ENCODE data around the gene CD2AP.
"Not testable (repeated sequence)": the region's sequence is repeated elsewhere in the genome, so short reads cannot be mapped to it uniquely, and the experiment has no call there.

CD2AP gene

GRCh38 chr6:47457370-47457769 lies 20.2 kb upstream of the CD2AP start:
- no peak for DNase-seq (ENCODE audit: low read depth in 2 of 2)

- no peak for DNase-seq (ENCODE audit: low read depth in 2 of 2)
These were observed 13.5 kb upstream of the CD2AP start for GRCh38 chr6:47464052-47464451.

- DNase-seq (ENCODE audit: low read depth in 2 of 2): no peak
These were observed 12.5 kb upstream of the CD2AP start for GRCh38 chr6:47465117-47465516.

- no peak for DNase-seq (ENCODE audit: low read depth in 2 of 2)
These were observed 5.7 kb upstream of the CD2AP start for GRCh38 chr6:47471911-47472310.

- no peak for DNase-seq (ENCODE audit: low read depth in 2 of 2)
These were observed 3.7 kb upstream of the CD2AP start for GRCh38 chr6:47473791-47474346.

DNA sequence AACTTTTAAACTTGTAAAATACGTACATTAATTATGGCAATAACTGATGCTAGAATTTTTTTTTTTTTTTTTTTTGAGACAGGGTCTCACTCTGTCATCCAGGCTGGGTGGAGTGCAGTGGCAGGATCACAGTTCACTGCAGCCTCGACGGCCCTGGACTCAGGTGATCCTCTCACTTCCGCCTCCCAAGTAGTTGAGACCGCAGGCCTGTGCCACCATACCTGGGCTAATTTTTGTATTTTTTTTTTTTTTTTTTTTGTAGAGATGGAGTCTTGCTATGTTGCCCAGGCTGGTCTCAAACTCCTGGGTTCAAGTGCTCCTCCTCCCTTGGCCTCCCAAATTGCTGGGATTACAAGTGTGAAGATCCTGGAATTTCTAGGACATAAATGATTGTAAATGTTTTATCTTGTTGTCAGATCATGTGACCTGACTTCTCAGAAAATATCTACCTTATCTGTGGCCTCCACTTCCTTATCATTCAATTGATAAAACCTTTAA lies 2.2 kb upstream of the CD2AP start:
- DNase-seq (ENCODE audit: low read depth in 2 of 2): no peak

DNA sequence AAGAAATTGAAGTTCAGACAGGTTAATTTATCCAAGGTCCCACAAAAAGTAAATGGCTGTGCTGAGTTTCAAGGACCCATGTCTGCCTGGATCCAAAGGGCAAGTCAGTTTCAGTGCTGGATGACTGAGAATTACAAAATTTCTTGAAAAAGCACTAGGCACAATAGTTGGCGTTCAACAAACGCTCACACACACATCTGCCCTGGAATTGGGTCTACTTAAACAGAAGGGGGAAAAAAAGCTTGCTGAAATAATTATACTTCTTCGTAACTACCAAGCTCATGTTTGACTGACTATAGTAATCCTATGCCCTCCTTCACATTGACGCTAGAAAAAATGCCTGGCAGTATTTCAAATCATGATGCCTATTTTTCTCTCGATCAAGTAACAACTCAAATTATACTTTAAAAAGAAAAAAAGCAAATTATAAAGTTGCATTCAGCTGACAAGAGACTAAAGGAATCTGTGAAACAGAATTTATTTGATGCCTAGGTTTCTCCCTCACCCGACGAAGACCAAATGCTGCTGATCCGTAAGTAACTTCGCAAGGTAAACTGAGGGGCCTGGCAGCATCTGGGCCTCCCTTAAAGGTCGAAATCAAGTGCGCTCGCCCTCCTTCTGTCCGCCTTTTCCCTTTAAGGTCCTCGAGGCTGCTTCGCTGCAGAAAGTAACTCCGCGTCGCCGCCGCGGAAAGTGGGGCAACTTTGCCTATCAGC lies 650 bp upstream of the CD2AP start:
- no peak for DNase-seq (ENCODE audit: low read depth in 2 of 2)

- DNase-seq (ENCODE audit: low read depth in 2 of 2): peak in 1 of 2 donors; percentile 1
These were observed 897 bp downstream of the CD2AP start for GRCh38 chr6:47478233-47479139.

DNA sequence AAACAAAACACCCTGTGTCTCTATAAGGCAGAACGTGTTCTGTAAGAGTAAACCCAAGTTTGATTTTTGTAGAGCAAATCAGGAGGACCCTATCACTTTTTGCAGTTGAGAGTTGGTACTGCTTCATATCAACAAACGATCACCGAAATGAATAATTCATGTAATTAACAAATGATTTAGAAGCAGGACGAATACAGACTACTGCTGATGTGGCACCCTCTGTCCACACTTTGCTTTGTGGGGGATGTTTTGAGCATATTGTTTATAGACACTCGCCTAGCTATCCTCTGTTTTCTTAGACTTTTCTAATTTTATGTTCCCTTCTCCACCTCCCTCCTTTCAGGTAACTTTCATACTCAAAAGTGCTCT lies 1.5 kb downstream of the CD2AP start:
- DNase-seq (ENCODE audit: low read depth in 2 of 2): no peak

DNA sequence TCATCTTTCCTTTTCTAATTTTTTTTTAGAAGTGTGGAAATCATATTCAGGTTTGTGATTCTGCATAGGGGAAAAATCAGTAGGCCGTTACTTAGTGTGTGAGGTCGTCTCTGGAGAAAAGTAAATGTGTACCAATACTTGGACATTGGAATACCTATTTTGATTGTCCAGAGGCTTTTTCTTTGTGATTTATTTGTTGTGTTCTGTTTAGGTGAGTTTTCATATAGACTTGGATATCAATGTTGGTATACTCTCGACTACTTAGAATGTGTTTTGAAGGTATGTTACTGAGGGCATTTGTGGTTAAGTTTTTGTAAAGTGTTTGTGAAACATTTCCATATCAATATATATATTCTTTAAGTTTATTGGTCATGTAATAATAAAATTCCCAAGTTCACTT lies 2.3 kb downstream of the CD2AP start:
- DNase-seq (ENCODE audit: low read depth in 2 of 2): no peak

DNA sequence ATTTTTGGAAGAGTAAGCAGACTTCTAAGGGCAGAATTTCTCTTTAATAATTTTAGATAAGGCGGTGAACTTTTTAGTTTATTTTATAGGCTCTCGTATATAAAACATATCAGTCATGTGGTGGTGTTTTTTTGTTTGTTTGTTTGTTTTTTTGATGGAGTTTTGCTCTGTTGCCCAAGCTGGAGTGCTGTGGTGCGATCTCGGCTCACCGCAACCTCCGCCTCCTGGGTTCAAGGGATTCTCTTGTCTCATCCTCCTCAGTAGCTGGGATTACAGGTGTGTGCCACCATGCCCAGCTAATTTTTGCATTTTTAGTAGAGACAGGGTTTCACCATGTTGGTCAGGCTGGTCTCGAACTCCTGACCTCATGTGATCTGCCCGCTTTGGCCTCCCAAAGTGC lies 3.6 kb downstream of the CD2AP start:
- DNase-seq (ENCODE audit: low read depth in 2 of 2): not testable (repeated sequence)

- DNase-seq (ENCODE audit: low read depth in 2 of 2): no peak
These were observed 4.2 kb downstream of the CD2AP start for GRCh38 chr6:47481806-47482205.

DNA sequence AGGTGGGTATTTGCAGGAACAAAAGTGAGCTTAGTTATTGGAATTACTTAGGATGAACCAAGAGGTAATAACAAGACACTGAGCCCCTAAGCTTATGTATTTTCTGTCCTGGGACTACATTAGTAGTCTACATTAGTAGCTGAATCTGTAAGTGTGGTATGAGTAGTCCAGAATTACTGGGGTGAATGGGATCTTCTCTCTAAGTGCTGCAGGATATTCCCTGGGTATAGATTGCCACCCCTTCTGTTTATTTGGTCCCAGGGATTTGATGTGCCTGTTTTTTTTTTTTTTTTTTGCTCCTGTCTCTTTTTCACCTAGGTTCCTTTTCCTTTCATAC lies 5.9 kb downstream of the CD2AP start:
- no peak for DNase-seq (ENCODE audit: low read depth in 2 of 2)

GRCh38 chr6:47483853-47484546 lies 6.4 kb downstream of the CD2AP start:
- DNase-seq (ENCODE audit: low read depth in 2 of 2): no peak

DNA sequence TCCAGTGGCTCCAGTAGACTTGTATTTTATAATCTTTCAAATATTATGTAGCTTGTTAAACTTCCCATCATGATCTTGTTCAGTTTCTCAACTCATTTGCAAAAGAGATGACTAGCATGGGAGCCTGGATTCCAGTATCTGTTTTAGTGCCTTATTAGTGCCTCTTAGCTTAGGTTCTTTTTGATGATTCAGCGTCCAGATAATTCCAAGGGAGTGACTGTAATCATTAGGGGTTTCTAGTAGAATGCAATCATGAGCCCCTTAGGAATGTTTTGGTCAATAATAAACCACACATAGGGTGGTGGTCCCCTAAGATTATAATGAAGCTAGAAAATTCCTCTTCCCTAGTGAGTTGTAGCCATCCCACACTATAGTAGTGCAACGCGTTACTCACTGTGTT lies 7.0 kb downstream of the CD2AP start:
- DNase-seq (ENCODE audit: low read depth in 2 of 2): no peak

GRCh38 chr6:47485083-47485482 lies 7.5 kb downstream of the CD2AP start:
- no peak for DNase-seq (ENCODE audit: low read depth in 2 of 2)

DNA sequence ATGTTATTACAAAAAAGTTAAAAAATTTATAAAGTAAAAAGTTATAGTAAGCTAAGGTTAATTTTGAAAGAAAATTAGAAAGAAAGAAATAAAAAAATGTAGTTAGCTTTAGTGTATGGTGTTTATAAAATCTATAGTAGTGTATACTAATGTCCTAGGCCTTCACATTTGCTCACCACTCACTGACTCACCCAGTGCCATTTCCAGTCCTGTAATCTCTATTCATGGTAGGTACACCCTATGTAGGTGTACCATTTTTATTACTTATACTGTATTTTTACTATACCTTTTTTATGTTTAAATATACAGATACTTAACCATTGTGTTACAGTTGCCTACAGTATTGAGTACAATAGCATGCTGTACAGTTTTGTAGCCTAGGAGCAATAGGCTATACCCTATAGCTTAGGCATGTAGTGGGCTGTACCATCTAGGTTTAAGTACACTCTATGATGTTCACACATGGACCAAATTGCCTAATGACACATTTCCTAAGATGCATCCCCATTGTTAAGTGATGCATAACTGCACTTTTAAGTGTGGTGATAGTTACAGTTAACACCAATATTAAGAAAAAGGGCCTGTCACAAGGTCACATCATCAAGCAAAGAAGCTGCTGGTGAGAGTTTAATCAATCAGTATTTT lies 8.0 kb downstream of the CD2AP start:
- DNase-seq (ENCODE audit: low read depth in 2 of 2): no peak

GRCh38 chr6:47489995-47490394 lies 12.4 kb downstream of the CD2AP start:
- DNase-seq (ENCODE audit: low read depth in 2 of 2): no peak

DNA sequence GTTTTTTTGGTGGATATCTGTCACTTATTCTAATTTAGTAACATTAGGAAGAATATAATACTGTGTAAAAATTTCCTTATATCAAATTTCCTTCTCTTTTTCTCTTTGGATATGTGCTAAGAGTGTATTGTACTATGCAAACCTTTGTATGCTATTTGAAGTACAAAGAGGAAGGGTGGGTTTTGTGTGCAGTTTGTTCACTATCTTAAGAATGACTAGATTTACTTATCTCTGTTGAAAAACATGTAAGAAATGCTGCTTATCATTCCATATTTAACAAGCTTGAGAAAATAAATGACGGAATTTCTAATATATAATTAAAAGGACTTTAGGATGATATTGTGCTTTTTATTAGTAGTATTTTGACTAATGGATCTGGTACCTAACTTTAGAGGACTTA lies 13.1 kb downstream of the CD2AP start:
- no peak for DNase-seq (ENCODE audit: low read depth in 2 of 2)

DNA sequence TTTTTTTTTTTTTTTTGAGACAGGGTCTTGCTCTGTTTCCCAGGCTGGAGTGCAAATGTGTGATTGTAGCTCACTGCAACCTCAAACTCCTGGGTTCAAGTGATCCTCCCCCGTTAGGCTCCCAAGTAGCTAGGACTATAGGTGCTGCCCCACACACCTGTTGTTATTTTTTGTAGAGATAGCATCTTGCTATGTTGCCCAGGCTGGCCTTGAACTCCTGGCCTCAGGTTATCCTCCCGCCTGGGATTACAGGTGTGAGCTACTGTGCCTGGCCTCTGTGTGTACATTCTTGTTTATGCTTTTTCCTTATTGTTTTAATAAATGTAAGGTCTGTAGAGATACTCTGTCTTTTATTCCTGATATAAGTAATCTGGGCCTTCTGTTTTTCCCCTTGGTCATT lies 14.8 kb downstream of the CD2AP start:
- DNase-seq (ENCODE audit: low read depth in 2 of 2): no peak

DNA sequence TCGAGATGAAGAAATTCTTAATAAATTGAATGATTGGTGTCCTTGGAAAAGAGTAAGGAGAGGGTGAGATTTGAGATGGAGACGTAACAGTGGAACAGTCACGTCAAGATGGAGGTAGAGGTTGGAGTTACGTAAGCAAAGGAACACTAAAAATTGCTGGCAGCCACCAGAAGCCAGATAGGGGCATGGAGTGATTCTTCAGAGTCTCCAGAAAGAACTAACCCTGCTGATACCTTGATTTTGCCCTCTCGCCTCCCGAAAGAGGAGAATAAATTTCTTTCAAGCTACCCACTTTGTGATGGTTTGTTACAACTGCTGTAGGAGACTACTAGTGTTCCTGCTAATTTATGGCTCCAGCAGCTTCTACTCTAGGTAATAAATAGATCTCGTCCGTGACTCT lies 17.6 kb downstream of the CD2AP start:
- no peak for DNase-seq (ENCODE audit: low read depth in 2 of 2)

All from stimulated activated CD8-positive, alpha-beta memory T cell treated with anti-CD3 and anti-CD28 coated beads, Interleukin-7, amount 100 ng/mL, for 1 hour (primary cell).